ENCODE data around the gene SCGB1A1.
"Not testable (repeated sequence)": the region's sequence is repeated elsewhere in the genome, so short reads cannot be mapped to it uniquely, and the experiment has no call there.

The SCGB1A1 gene

DNA sequence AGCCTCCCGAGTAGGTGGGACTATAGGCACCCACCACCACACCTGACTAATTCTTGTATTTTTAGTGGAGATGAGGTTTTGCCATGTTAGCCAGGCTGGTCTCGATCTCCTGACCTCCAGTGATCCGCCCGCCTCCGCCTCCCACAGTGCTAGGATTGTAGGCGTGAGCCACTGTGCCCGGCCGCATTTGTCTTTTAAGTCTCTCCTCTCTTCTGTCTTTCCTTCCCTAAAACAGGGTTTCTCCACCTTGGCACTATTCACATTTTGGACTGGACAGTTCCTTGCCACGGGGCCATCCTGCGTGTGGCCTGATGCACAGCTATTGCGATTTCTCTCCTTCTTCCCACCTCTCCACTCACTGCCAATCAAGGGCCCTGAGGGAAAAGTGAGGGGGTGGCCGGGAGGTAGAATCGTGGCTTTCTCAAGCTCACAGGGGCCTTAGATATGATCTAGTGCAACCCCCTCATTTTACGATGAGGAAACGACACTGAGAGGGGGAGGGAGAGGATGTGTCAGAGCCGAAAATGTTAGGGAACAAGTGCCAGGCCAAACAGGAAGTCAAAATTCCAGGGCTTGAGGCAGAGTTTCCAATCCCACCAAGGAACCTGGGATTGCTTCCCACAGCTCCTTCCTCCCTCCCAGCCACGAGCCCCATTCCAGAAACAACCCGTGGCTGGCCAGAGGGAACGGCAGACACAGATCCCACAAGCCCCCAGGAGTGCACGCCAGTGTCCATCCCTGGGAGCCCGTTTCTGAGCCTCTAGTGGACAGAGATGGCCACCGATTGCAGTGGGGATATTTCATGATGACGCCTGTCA, 21.2 kb downstream of the SCGB1A1 start:
- intact Hi-C loops (cut with micrococcal nuclease): no loop called here
- Mint-ChIP-seq H3K4me1 (ENCODE audit: low read depth) (peaks cover 52% of the 10 kb centered on the region), H3K9me3 (no peaks in the 10 kb centered on the region), H3K27ac (peak overlapping the region; percentile 86), H3K36me3 (ENCODE audit: low read depth) (no peaks in the 10 kb centered on the region), H3K27me3 (no peaks in the 10 kb centered on the region), H3K4me3 (peak overlapping the region; percentile 38)

DNA sequence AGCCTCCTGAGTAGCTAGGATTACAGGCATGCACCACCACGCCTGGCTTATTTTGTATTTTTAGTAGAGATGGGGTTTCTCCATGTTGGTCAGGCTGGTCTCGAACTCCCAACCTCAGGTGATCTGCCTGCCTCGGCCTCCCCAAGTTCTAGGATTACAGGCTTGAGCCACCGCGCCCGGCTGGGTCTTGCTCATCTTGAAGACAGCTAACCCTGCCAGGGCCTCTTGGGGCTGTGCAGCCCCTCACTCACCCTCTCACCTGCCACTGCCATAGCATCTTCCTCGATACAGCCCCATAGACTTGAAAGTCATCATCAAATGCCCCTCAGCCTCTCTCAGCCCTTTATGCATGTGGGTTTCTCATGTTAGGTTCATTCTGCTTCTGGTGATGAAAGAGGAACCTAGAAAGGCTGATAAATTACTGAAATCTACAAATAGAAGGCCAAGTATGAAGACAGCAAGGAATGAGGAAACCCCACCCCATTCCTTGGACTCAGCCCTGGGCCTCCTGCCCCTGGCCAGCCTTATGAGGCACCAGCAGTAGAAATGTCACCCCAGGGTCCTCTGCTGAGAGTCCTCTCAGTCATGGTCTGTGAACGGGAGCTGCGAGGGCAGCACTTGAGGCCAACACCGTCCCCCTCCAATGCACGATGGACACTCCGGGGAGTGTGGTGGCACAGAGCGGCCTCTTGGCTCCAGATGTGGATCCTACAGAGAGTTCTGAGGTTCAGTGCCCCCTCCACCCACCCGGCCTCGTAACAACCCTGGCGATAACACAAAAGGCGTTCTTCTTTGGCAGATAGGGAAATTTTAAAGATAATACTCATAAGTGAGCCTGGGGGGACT, 24.8 kb downstream of the SCGB1A1 start:
- Mint-ChIP-seq H3K27me3 (peaks cover 2% of the 10 kb centered on the region), H3K27ac (peak overlapping the region; percentile 100), H3K4me3 (peak overlapping the region; percentile 66), H3K36me3 (ENCODE audit: low read depth) (no peaks in the 10 kb centered on the region), H3K4me1 (ENCODE audit: low read depth) (peaks cover 66% of the 10 kb centered on the region), H3K9me3 (no peaks in the 10 kb centered on the region)
- intact Hi-C loops (cut with micrococcal nuclease): no loop called here

DNA sequence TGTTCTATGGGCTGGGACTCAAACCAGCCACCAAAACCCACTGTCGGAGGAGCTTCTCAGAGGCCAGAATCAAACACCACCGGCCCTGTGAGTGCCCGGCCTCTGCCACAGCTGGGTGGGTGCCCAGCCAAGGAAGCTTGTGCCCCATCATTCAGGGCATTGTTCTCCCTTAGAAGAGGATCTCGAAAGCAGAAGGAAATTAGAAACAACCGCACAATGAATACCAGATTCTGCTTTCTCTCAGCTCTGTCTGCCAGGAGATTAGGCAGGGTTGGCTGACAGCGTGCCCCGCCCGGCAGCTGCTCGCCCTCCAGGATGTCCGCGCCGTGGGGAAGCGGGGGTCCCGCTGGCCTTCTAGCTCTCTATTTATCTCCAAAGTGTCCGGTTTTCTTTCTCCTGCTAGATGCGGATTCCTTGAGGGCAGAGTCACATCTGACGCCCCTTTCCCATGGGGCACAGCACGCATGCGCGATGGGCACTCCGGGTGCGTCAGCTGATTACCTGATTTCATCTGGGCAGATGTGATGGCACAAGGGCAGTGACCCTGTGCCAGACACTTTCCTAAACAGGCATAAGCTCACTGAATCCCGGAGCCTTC, 25.5 kb downstream of the SCGB1A1 start:
- H3K4me1 Mint-ChIP-seq (ENCODE audit: low read depth): peaks cover 67% of the 10 kb centered on the region
- H3K36me3 Mint-ChIP-seq (ENCODE audit: low read depth): no peaks in the 10 kb centered on the region
- H3K9me3 Mint-ChIP-seq: no peaks in the 10 kb centered on the region
- intact Hi-C loops (cut with micrococcal nuclease): no loop called here
- peak overlapping the region; percentile 66 for H3K4me3 Mint-ChIP-seq
- peaks cover 2% of the 10 kb centered on the region for H3K27me3 Mint-ChIP-seq
- H3K27ac Mint-ChIP-seq: peak overlapping the region; percentile 100

DNA sequence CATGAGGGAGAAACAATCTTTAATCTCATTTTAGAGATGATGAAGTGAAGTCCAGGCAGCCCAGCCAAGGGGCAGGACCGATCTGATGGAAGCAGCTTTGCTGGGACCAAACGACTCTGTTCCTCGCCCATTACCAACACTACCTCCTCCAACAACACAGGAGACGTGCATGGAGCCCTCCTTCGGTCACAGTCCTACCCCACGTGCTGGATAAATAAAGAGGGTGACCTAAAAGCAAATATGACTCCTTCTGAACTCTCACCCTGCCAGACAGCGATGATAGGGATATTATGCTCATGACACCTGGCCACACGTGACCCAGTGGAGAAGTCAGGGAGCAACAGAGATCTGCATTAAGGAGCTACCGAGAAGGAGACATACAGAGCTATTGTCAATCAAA, 26.0 kb downstream of the SCGB1A1 start:
- H3K4me3 Mint-ChIP-seq: peak overlapping the region; percentile 66
- H3K36me3 Mint-ChIP-seq (ENCODE audit: low read depth): no peaks in the 10 kb centered on the region
- H3K9me3 Mint-ChIP-seq: no peaks in the 10 kb centered on the region
- intact Hi-C loops (cut with micrococcal nuclease): no loop called here
- H3K27ac Mint-ChIP-seq: peak overlapping the region; percentile 100
- H3K27me3 Mint-ChIP-seq: peaks cover 2% of the 10 kb centered on the region
- peaks cover 62% of the 10 kb centered on the region for H3K4me1 Mint-ChIP-seq (ENCODE audit: low read depth)

DNA sequence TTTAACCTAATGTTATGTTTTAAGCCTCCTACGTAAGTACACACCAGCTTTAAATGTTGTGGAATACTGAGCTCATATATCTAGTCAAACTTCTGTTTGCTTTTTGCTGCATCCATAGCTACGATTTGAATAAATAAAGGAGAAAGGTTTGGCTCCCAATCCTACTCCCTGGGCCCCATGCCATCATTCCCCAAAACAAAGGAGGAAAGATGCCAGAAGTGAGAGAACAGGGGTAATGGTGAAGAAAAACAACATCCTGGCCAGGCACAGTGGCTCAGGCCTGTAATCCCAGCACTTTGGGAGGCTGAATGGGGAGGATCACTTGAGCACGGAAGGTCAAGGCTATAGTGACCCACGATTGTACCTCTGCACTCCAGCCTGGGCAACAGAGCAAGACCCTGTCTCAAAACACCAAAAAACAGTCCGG, 26.5 kb downstream of the SCGB1A1 start:
- no peaks in the 10 kb centered on the region for H3K36me3 Mint-ChIP-seq (ENCODE audit: low read depth)
- intact Hi-C loops (cut with micrococcal nuclease): no loop called here

DNA sequence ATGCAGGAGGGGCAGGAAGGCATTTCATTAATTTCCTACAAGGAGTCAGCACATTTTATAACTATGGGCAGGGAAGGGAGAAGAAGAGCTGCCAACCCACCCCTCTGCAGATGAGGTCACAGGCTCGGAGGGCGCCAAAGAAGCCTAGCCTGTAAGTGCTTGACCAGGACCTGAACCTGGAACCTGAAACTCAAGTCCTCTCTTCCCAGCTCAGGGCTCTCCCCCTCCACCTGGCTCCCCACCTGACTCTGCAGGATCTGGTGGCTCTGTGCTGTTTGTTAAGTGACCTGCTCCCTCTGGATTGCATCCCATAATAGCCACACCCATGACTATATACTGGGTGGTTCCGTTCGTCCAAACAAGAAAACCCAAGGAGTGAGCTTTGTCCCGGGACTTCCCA, 27.3 kb downstream of the SCGB1A1 start:
- intact Hi-C loops (cut with micrococcal nuclease): no loop called here
- H3K27me3 Mint-ChIP-seq: peaks cover 2% of the 10 kb centered on the region
- H3K4me1 Mint-ChIP-seq (ENCODE audit: low read depth): peaks cover 59% of the 10 kb centered on the region
- peak overlapping the region; percentile 100 for H3K27ac Mint-ChIP-seq
- H3K36me3 Mint-ChIP-seq (ENCODE audit: low read depth): no peaks in the 10 kb centered on the region
- no peak overlapping the region for H3K4me3 Mint-ChIP-seq
- H3K9me3 Mint-ChIP-seq: no peaks in the 10 kb centered on the region

More for the DNA sequence above, 26.5 kb downstream of the SCGB1A1 start:
- Mint-ChIP-seq H3K4me1 (ENCODE audit: low read depth) (peaks cover 59% of the 10 kb centered on the region), H3K27me3 (peaks cover 2% of the 10 kb centered on the region), H3K27ac (peak overlapping the region; percentile 100), H3K9me3 (no peaks in the 10 kb centered on the region), H3K4me3 (no peak overlapping the region)

DNA sequence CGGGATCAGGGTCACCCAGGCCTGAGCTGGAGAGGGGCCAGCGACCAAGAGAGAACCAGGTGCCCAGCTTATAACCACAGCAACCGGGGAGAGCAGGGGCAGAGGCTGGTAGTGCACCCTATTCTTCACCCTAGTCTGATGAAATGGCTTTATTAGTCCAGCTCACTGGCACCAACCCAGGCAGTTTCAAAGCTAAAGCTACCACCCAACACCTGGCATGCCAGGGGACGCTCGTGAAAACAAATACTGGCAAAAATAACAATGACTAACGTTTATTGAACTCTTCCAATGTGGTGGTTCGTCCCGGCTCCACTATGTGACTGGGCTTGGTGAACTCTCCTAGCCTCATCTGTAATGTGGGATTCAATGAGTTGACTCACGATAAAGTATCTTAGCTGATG, 30.6 kb downstream of the SCGB1A1 start:
- no peaks in the 10 kb centered on the region for H3K36me3 Mint-ChIP-seq (ENCODE audit: low read depth)
- no peaks in the 10 kb centered on the region for H3K9me3 Mint-ChIP-seq
- H3K4me3 Mint-ChIP-seq: no peak overlapping the region
- peaks cover 2% of the 10 kb centered on the region for H3K27me3 Mint-ChIP-seq
- intact Hi-C loops (cut with micrococcal nuclease): no loop called here
- H3K27ac Mint-ChIP-seq: peak overlapping the region; percentile 45
- peaks cover 49% of the 10 kb centered on the region for H3K4me1 Mint-ChIP-seq (ENCODE audit: low read depth)

DNA sequence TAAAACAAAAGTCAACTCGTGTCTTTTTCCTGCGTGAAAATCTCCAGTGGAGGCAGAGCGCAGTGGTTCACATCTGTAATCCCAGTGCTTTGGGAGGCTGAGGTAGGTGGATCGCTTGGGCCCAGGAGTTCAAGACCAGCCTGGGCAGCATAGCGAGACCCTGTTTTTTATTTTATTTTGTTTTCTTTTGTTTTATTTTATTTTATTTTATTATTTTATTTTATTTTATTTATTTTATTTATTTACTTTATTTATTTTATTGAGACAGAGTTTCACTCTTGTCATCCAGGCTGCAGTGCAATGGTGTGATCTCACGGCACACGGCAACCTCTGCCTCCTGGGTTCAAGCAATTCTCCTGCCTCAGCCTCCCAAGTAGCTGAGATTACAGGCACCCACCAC, 31.1 kb downstream of the SCGB1A1 start:
- H3K36me3 Mint-ChIP-seq (ENCODE audit: low read depth); H3K4me3 Mint-ChIP-seq; intact Hi-C loops (cut with micrococcal nuclease); H3K9me3 Mint-ChIP-seq; H3K27ac Mint-ChIP-seq; H3K27me3 Mint-ChIP-seq: not testable (repeated sequence)
- peaks cover 49% of the 10 kb centered on the region for H3K4me1 Mint-ChIP-seq (ENCODE audit: low read depth)

DNA sequence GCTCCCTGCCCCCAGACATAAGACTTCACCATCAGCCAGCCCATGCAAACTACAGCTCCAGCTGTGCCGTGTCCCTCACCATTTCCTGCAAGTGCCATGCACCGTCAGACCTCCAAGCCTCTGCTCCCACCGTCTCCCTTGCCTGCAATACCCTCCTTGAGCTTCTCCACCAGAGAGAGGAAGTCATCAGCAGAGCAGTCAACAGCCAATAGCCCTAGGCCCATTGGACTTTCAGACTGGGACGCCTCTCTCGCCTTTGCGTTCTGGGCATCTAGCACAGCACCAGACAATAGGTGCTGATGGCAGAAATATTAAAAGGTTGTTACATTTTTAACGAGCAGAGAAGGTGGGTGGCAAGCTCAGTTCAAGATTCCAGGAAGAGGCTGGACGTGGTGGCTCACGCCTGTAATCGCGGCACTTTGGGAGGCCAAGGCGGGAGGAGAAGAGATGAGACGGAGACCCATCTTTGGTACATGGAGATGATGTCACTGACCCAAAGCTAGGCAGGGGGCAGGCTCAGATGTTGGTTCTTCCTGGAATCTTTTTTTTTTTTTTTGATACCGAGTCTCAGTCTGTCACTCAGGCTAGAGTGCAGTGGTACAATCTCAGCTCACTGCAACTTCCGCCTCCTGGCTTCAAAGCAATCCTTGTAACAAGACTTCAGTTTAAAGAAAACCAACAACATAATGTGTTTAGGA, 31.9 kb downstream of the SCGB1A1 start:
- Mint-ChIP-seq H3K4me3 (no peak overlapping the region), H3K9me3 (no peaks in the 10 kb centered on the region), H3K4me1 (ENCODE audit: low read depth) (peaks cover 49% of the 10 kb centered on the region), H3K36me3 (ENCODE audit: low read depth) (no peaks in the 10 kb centered on the region), H3K27ac (no peak overlapping the region), H3K27me3 (peaks cover 2% of the 10 kb centered on the region)
- intact Hi-C loops (cut with micrococcal nuclease): no loop called here

DNA sequence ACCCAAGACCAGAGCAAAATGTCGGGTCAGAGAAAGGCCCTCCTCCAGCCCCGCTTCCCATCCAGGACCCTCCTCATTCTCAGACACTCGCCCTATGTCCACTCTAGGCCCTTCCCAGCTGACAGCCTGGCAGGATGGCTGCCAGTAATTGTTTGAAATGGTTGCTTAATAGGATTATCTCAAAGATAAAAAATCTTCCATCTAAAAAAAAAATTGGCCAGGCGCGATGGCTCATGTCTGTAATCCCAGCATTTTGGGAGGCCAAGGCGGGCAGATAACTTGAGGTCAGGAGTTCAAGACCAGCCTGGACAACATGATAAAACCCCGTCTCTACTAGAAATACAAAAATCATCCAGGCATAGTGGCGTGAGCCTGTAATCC, 32.4 kb downstream of the SCGB1A1 start:
- Mint-ChIP-seq H3K4me3 (no peak overlapping the region), H3K27me3 (peaks cover 2% of the 10 kb centered on the region), H3K27ac (no peak overlapping the region), H3K9me3 (no peaks in the 10 kb centered on the region), H3K36me3 (ENCODE audit: low read depth) (no peaks in the 10 kb centered on the region), H3K4me1 (ENCODE audit: low read depth) (peaks cover 47% of the 10 kb centered on the region)
- intact Hi-C loops (cut with micrococcal nuclease): no loop called here

DNA sequence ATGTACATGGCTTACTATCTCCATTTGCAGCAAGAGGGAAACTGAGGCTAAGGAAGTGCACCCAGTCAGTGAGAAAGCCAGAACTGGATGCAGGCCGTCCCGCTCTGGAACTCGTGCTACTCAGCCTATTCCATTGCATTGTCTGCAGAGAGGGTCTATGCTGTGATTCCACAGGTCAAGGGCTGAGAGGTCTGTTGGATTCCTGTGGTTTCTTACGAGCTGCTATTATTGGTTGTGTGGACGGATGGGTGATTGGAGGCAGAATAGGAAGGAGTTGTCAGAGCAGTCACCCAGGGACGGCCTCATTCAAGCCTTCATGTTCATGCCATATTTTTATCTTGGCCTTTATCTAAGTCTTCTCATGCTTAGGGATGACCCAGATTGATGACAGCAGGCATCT, 33.4 kb downstream of the SCGB1A1 start:
- intact Hi-C loops (cut with micrococcal nuclease): no loop called here
- no peaks in the 10 kb centered on the region for H3K27me3 Mint-ChIP-seq
- H3K4me1 Mint-ChIP-seq (ENCODE audit: low read depth): peaks cover 48% of the 10 kb centered on the region
- H3K4me3 Mint-ChIP-seq: no peak overlapping the region
- H3K27ac Mint-ChIP-seq: no peak overlapping the region
- H3K36me3 Mint-ChIP-seq (ENCODE audit: low read depth): no peaks in the 10 kb centered on the region
- H3K9me3 Mint-ChIP-seq: no peaks in the 10 kb centered on the region

DNA sequence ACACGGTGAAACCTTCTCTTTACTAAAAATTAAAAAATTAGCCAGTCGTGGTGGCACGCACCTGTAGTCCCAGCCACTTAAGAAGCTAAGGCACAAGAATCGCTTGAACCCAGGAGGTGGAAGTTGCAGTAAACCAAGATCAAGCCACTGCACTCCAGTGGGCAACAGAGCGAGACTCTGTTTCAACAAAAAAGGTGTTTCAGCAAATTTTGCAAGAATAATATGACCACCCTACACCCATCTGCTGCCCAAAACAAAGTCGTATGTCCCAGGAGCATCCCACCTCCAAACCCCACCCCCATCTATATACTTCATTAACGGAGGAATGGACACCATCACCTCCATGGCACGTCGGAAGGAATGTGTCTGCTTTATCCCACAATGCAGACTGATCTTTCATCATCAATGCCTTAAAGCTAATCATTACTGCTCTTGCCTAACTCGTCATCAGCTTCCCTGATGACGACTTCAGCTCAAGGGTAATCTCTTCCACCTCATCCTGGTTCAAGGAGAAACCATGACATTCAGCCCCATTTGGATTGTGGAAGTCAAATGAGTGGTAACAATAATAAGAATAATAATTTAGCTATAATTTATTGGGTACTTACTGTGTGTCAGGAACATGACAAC, 34.1 kb downstream of the SCGB1A1 start:
- Mint-ChIP-seq H3K4me3 (no peak overlapping the region), H3K27me3 (no peaks in the 10 kb centered on the region), H3K36me3 (ENCODE audit: low read depth) (no peaks in the 10 kb centered on the region), H3K4me1 (ENCODE audit: low read depth) (peaks cover 55% of the 10 kb centered on the region), H3K9me3 (no peaks in the 10 kb centered on the region), H3K27ac (no peak overlapping the region)
- intact Hi-C loops (cut with micrococcal nuclease): no loop called here

DNA sequence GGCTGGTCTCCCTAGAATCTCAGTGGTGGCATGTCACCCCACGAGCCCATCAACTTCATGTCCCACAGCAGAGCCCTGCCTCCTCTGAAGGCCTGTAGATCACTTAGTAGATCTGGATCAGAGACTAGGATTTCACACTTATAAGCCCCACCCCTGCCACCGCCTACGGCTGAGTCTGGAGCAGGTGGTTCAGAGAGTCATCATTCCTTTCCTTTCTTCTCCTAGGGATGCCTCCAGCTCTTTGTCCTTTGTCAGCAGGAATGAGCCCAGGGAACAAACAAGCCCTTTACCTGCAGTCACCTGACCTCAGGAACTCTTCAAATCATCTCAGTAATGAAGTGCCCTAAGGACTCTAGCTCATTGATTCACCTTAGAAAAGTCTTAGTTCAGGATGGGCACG, 37.8 kb downstream of the SCGB1A1 start:
- Mint-ChIP-seq H3K4me1 (ENCODE audit: low read depth) (peaks cover 66% of the 10 kb centered on the region), H3K4me3 (no peak overlapping the region), H3K27me3 (no peaks in the 10 kb centered on the region), H3K36me3 (ENCODE audit: low read depth) (no peaks in the 10 kb centered on the region), H3K27ac (peak overlapping the region; percentile 90), H3K9me3 (no peaks in the 10 kb centered on the region)
- intact Hi-C loops (cut with micrococcal nuclease): no loop called here
